Measurements from ENCODE around the gene TSPAN32. TPM values are rescaled to one million over a fixed set of nuclear protein-coding genes. Genes with fewer than 3 reads are reported as not detected.

TSPAN32 gene
- total RNA-seq, 1 experiment from 2014 or later: not detected

GRCh38 chr11:2314136-2314524, 12.3 kb downstream of the TSPAN32 start:
- no peak overlapping the region for H3K27ac ChIP-seq (ENCODE audit: low read length)
- no peaks in the 10 kb centered on the region for H3K36me3 ChIP-seq (ENCODE audit: control insufficient read depth, insufficient read depth, low read length)
- POLR2A ChIA-PET: no interaction called here
- intact Hi-C loops (cut with micrococcal nuclease; ENCODE audit: unreplicated experiment) (loop anchor here (10.0 kb wide), 1 partner anchor 211 kb away; no protein-coding TSS in a partner anchor), in situ Hi-C loops (cut with HindIII; ENCODE audit: low pct_unique_long_range_greater_than_20kb, low sequenced_read_pairs) (no loop called here)
- H3K9me3 ChIP-seq (ENCODE audit: control insufficient read depth, insufficient read depth, low read depth, low read length): no peaks in the 10 kb centered on the region
- no TSS peak for BruUV-seq (replicated peaks)
- DNase-seq (ENCODE audit: low read depth, low spot score) (no peak), ATAC-seq (no peak)
- H3K27me3 ChIP-seq (ENCODE audit: control insufficient read depth, insufficient read depth, low read length): no peaks in the 10 kb centered on the region
- peaks cover 18% of the 10 kb centered on the region for H3K4me1 ChIP-seq (ENCODE audit: control insufficient read depth, insufficient read depth, low read length)
- no peak for TF ChIP-seq POLR2AphosphoS5 (IDR thresholded peaks at IDR 0.05; ENCODE audit: low read depth, low read length)
- no peak for TF ChIP-seq CTCF (IDR thresholded peaks at IDR 0.05)
- no peak for TF ChIP-seq SIN3A (IDR thresholded peaks at IDR 0.05; ENCODE audit: borderline replicate concordance, insufficient read depth, low read depth, low read length)
- TF ChIP-seq REST (IDR thresholded peaks at IDR 0.05; ENCODE audit: insufficient read depth in 1 of 2, low read depth in 2 of 2, low read length in 1 of 2): no peak
- no peak for TF ChIP-seq TCF7L2 (IDR thresholded peaks at IDR 0.05; ENCODE audit: low read depth, low read length)
- H3K4me3 ChIP-seq (ENCODE audit: low read depth in 2 of 2, low read length in 2 of 2): no peak overlapping the region
- CTCF ChIA-PET: interaction anchor here (0.7 kb wide), 2 partner anchors 15 to 214 kb away, joined by 3 to 5 read pairs; no protein-coding TSS in a partner anchor

- no peak for TF ChIP-seq TCF7L2 (IDR thresholded peaks at IDR 0.05; ENCODE audit: low read depth, low read length)
- TF ChIP-seq POLR2AphosphoS5 (IDR thresholded peaks at IDR 0.05; ENCODE audit: low read depth, low read length): no peak
- no peak for TF ChIP-seq REST (IDR thresholded peaks at IDR 0.05; ENCODE audit: insufficient read depth in 1 of 2, low read depth in 2 of 2, low read length in 1 of 2)
- ChIA-PET POLR2A (no interaction called here), CTCF (interaction anchor here (0.7 kb wide), 2 partner anchors 15 to 213 kb away, joined by 3 to 5 read pairs; no protein-coding TSS in a partner anchor)
- ATAC-seq (peak; percentile 59), DNase-seq (ENCODE audit: low read depth, low spot score) (no peak)
- BruUV-seq (replicated peaks): no TSS peak
- no peaks in the 10 kb centered on the region for H3K36me3 ChIP-seq (ENCODE audit: control insufficient read depth, insufficient read depth, low read length)
- peak overlapping the region; percentile 41; the same call in 1 of the 2 replicates for H3K27ac ChIP-seq (ENCODE audit: low read length)
- H3K4me1 ChIP-seq (ENCODE audit: control insufficient read depth, insufficient read depth, low read length): peaks cover 18% of the 10 kb centered on the region
- intact Hi-C loops (cut with micrococcal nuclease; ENCODE audit: unreplicated experiment) (loop anchor here (10.0 kb wide), 1 partner anchor 210 kb away; no protein-coding TSS in a partner anchor), in situ Hi-C loops (cut with HindIII; ENCODE audit: low pct_unique_long_range_greater_than_20kb, low sequenced_read_pairs) (no loop called here)
- H3K27me3 ChIP-seq (ENCODE audit: control insufficient read depth, insufficient read depth, low read length): no peaks in the 10 kb centered on the region
- no peak overlapping the region for H3K4me3 ChIP-seq (ENCODE audit: low read depth in 2 of 2, low read length in 2 of 2)
- H3K9me3 ChIP-seq (ENCODE audit: control insufficient read depth, insufficient read depth, low read depth, low read length): no peaks in the 10 kb centered on the region
Measured at GRCh38 chr11:2314525-2315394, 12.9 kb downstream of the TSPAN32 start.
